Colonic mucosa (tissue), 4 donors: Measurements from ENCODE around the gene SAMD13. TPM values are rescaled to one million over a fixed set of nuclear protein-coding genes. Genes with fewer than 3 reads are reported as not detected.

Source experiments
- DNase-seq: peaks from one replicate; pipeline ENCODE4 v3.0.0-alpha.2; 2020
- H3K27ac ChIP-seq: fragments of 200-600 bp; one replicate; pipeline ENCODE4 v1.8.0; 2021
- H3K27me3 ChIP-seq: fragments of 200-600 bp; one replicate; pipeline ENCODE4 v1.8.0; 2021
- H3K36me3 ChIP-seq: fragments of 200-600 bp; one replicate; pipeline ENCODE4 v1.8.0; 2021
- H3K4me1 ChIP-seq: fragments of 200-600 bp; one replicate; pipeline ENCODE4 v1.8.0; 2021; ENCODE audit warnings: mild to moderate bottlenecking
- H3K4me3 ChIP-seq: fragments of 200-600 bp; one replicate; pipeline ENCODE4 v1.8.0; 2021
- H3K9ac ChIP-seq, 2 donors: one replicate each; pipeline ENCODE4 v1.7.0; 2013; ENCODE audit warnings: control low read depth in 2 of 2, low read depth in 2 of 2, low read length in 2 of 2
- H3K9me3 ChIP-seq: fragments of 200-600 bp; one replicate; pipeline ENCODE4 v1.8.0; 2021
- intact Hi-C: fragments of 100-400 bp; cut with DNase I; formaldehyde crosslinking; loops from one replicate; pipeline ENCODE4 v1.14.1; 2022
- total RNA-seq, 2 donors: library from RNA; stranded (reverse); fragmentation: NEBNext Ultra II Directional in 1 of 2; extraction: Animal tissue kit (Norgen Biotek cat#: 25700) in 1 of 2; gene quantifications; one replicate each; pipeline ENCODE4 v1.2.1, GENCODE V29; 2021
- TF ChIP-seq, protein P1 (sequence below): fragments of 200-600 bp; IDR thresholded peaks from one replicate; pipeline ENCODE4 v1.8.0; 2022; ENCODE audit warnings: antibody characterized with exemption, mild to moderate bottlenecking
- donor health status: healthy.
- donor health status: DM: no; HTN: no; CAD: no.
- donor health status: DM: no; HTN: no; CAD: no.

SAMD13 gene, protein sequence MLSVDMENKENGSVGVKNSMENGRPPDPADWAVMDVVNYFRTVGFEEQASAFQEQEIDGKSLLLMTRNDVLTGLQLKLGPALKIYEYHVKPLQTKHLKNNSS
- 10 to 100 TPM; 22.2 to 31.0 TPM for total RNA-seq

DNA sequence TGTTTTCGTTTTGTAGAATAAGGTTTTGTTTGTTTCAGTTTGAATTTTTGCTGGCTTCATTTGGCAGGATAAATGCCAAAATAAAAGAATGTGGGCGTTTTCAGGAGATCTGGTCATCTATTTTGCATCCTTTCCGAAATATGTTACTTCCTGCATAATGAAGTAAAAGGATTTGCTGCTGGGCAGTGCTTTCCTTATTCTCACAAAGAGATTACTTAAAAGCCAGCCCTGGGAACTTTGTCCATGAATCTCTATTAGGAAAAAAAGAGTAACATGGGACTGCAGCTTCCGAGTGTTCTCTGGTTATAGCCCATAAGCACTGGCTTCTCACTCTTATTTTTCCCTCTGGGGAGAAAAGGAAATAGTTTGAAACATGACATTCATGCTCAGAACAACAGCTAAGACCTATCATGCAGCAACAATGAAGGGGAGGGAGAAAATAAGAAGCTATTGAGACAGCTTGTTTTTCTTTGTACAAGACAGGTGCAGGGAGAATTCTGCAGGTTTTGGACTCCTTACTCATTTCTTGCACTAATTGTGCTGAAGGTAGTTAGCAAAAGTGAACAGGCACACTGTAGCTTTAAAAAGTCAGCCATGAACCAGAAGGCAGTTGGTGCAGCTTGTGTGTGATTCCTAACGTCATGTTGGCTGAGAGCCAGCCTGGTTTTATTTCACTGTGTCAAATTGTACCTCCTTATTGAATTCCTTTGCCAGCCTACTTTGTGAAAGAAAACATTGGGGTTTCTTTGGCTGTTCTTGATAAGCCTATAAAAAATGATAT lies at the start of gene SAMD13:
Gene SAMD13, plus strand, starts transcription at position 705 of the 781 bp plus-strand sequence. CDS start 1,527 bp downstream, outside the sequence.
- no peaks in the 10 kb centered on the region for H3K36me3 ChIP-seq
- H3K9ac ChIP-seq, result peak within 1 kb of the TSS in 1 of 2 donors; percentile 85
- H3K27me3 ChIP-seq, result no peaks in the 10 kb centered on the region
- H3K4me1 ChIP-seq, result no peaks in the 10 kb centered on the region
- H3K4me3 ChIP-seq, result peak within 1 kb of the TSS; percentile 16
- H3K27ac ChIP-seq, result peak within 1 kb of the TSS; percentile 90
- DNase-seq, result peak; percentile 95
- TF ChIP-seq, protein P1, sequence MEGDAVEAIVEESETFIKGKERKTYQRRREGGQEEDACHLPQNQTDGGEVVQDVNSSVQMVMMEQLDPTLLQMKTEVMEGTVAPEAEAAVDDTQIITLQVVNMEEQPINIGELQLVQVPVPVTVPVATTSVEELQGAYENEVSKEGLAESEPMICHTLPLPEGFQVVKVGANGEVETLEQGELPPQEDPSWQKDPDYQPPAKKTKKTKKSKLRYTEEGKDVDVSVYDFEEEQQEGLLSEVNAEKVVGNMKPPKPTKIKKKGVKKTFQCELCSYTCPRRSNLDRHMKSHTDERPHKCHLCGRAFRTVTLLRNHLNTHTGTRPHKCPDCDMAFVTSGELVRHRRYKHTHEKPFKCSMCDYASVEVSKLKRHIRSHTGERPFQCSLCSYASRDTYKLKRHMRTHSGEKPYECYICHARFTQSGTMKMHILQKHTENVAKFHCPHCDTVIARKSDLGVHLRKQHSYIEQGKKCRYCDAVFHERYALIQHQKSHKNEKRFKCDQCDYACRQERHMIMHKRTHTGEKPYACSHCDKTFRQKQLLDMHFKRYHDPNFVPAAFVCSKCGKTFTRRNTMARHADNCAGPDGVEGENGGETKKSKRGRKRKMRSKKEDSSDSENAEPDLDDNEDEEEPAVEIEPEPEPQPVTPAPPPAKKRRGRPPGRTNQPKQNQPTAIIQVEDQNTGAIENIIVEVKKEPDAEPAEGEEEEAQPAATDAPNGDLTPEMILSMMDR, result no peak
- intact Hi-C loops, result loop anchor here (10.0 kb wide), 1 partner anchor 156 kb away; the partner anchor contains the start of gene PRKACB
- H3K9me3 ChIP-seq, result no peaks in the 10 kb centered on the region

DNA sequence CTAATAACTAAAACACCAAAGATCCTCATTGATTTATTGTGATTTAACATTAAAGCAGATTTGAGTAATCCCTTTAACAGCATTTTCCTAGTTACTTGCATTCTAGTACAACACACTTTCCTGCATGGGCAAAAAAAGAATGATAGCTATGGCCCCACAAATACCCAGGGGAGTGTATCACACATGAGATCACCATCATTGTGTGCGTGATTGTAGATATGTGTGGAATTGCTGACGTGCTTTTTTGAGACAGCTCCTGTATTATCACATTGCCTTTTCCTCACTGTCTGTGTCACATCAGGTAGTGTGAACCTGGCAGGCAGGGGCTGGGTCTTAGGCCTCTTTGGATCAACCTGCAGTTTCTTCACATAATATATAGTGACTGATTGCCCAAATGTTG lies 48.5 kb upstream of the SAMD13 start:
- Histone ChIP-seq H3K27ac (no peak overlapping the region), H3K4me3 (no peak overlapping the region), H3K9ac (no peak overlapping the region), H3K27me3 (no peaks in the 10 kb centered on the region), H3K36me3 (no peaks in the 10 kb centered on the region), H3K4me1 (no peaks in the 10 kb centered on the region), H3K9me3 (no peaks in the 10 kb centered on the region)
- TF ChIP-seq, protein P1, result no peak
- DNase-seq, result no peak
- intact Hi-C loops, result no loop called here

DNA sequence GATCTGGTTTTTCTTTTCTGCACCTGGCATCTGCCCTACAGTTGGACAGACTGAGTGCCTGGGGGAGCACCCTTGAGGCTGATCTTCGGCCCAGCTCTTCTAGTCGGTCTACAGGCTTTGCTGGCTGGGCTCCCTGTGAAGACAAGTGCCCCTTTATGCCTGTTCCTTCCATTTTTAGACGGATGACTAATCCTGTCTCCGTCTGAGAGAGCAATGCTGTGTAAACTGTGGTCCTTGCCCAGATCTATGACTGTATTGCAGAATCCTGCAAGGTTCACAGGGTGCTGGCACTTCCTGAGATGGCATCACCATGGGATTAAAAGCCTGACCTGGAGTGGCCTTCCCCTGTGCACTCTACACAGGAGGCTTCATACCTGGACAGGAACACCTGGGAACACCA lies 47.6 kb upstream of the SAMD13 start:
- Histone ChIP-seq H3K27ac (peak overlapping the region; percentile 26), H3K4me3 (no peak overlapping the region), H3K27me3 (no peaks in the 10 kb centered on the region), H3K4me1 (no peaks in the 10 kb centered on the region), H3K36me3 (no peaks in the 10 kb centered on the region), H3K9ac (peak overlapping the region in 1 of 2 donors; percentile 9), H3K9me3 (no peaks in the 10 kb centered on the region)
- intact Hi-C loops, result no loop called here
- peak; percentile 72 for DNase-seq
- TF ChIP-seq, protein P1, result no peak

DNA sequence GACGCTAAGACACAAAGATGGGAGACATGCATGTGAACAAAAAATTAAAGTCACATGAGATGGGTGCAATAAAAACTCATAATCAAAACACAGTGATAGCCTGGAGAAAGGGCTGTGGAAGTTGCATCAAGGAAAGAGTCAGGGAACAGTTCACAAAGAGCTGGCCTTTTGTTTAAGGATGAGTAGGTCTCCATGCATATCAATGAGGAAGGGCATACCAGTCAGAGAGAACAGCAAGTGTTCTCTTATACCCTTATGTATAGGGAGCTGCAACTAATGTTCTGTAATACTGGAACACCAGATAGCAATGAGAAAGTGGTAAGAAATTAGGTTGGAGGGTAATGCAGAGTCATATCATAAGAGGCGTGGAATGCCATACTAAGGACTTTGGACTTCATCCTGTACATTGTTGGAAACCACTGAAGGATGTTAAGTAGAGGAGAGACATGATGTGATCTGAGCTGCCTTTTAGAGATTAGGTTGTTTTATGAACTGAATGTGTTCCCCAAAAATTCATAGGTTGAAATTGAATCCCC lies 46.7 kb upstream of the SAMD13 start:
- Histone ChIP-seq H3K9me3 (no peaks in the 10 kb centered on the region), H3K4me3 (no peak overlapping the region), H3K9ac (no peak overlapping the region), H3K36me3 (no peaks in the 10 kb centered on the region), H3K27me3 (no peaks in the 10 kb centered on the region), H3K4me1 (no peaks in the 10 kb centered on the region), H3K27ac (peak overlapping the region; percentile 26)
- intact Hi-C loops, result no loop called here
- TF ChIP-seq, protein P1, result no peak
- DNase-seq, result no peak

DNA sequence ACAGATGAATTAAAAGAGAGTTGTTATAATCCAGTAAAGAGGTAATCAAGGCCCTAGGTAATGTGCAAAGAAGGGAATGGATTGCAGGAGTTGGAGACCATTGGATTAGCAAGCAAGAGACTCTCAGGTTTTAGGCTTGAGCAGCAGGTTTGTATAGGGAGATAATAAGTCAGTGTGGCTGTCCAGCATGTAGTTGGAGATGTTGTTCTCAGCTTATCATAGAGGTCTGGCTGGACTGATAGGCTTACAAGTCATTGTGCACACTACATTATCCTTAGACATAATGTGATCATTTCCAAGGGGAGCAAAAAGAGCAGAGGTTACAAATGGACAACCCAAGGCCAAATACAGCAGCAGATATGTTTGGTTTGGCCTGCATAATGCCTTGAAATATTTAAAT lies 45.9 kb upstream of the SAMD13 start:
- H3K4me1 ChIP-seq, result no peaks in the 10 kb centered on the region
- no peak overlapping the region for H3K27ac ChIP-seq
- H3K9me3 ChIP-seq, result no peaks in the 10 kb centered on the region
- H3K9ac ChIP-seq, result no peak overlapping the region
- intact Hi-C loops, result no loop called here
- TF ChIP-seq, protein P1, result no peak
- H3K27me3 ChIP-seq, result no peaks in the 10 kb centered on the region
- DNase-seq, result no peak
- no peak overlapping the region for H3K4me3 ChIP-seq
- H3K36me3 ChIP-seq, result no peaks in the 10 kb centered on the region
